HepG2 (cell line): Measurements from ENCODE around the gene KIAA0232. TPM values are rescaled to one million over a fixed set of nuclear protein-coding genes. Genes with fewer than 3 reads are reported as not detected.
A peak's percentile ranks its signal among the peaks of the same experiment; 100 is the strongest.

ENCODE experiments used
- DDIT3 ChIP-seq: sonication (generic); formaldehyde crosslinking; IDR thresholded peaks from 2 replicates; pipeline ENCODE4 v1.4.0; 2020; ENCODE audit warnings: mild to moderate bottlenecking, missing genetic modification reagents
- GPN1 ChIP-seq: sonication (generic); formaldehyde crosslinking; IDR thresholded peaks from 2 replicates; pipeline ENCODE4 v1.5.1; 2020; ENCODE audit warnings: missing genetic modification reagents, borderline replicate concordance
- HDAC2 ChIP-seq: sonication (generic); formaldehyde crosslinking; IDR thresholded peaks from 2 replicates; pipeline ENCODE4 v1.4.0; 2020; ENCODE audit warnings: missing genetic modification reagents
- MBNL3 ChIP-seq: fragments of 250-450 bp; sonication (Bioruptor Pico); conservative IDR thresholded peaks from 2 replicates; pipeline ENCODE4 v1.8.0; 2022; ENCODE audit warnings: mild to moderate bottlenecking, inconsistent platforms
- NPAS2 ChIP-seq: sonication (generic); formaldehyde crosslinking; IDR thresholded peaks from 2 replicates; pipeline ENCODE4 v1.8.0; 2022; ENCODE audit warnings: mild to moderate bottlenecking, missing genetic modification reagents, borderline replicate concordance
- TAF15 ChIP-seq: fragments of 200-400 bp; formaldehyde crosslinking; IDR thresholded peaks from one replicate; pipeline ENCODE4 v1.6.1; 2018; ENCODE audit warnings: mild to moderate bottlenecking, low read depth, low read length; ENCODE audit not compliant: poor library complexity, severe bottlenecking
- ZBTB20 ChIP-seq: sonication (generic); formaldehyde crosslinking; IDR thresholded peaks from 2 replicates; pipeline ENCODE4 v1.8.1; 2023; ENCODE audit warnings: missing genetic modification reagents, low read depth, mild to moderate bottlenecking, borderline replicate concordance
- ZBTB40 ChIP-seq, 2 experiments: fragments of 450-650 bp in 1 of 2; sonication (generic) in 1 of 2; formaldehyde crosslinking in 1 of 2; IDR thresholded peaks; 2 replicates each; pipeline versions ENCODE4 v1.6.1 to v1.8.0; 2016 to 2022; ENCODE audit warnings: antibody characterized with exemption in 1 of 2, mild to moderate bottlenecking in 1 of 2, missing genetic modification reagents in 1 of 2
- ZFP36 ChIP-seq: fragments of 150-350 bp; IDR thresholded peaks from 2 replicates; pipeline ENCODE4 v1.6.1; 2018; ENCODE audit warnings: borderline replicate concordance, low read length, low read depth; ENCODE audit not compliant: partially characterized antibody
- ZNF224 ChIP-seq: sonication (generic); formaldehyde crosslinking; IDR thresholded peaks from 2 replicates; pipeline ENCODE4 v1.5.0; 2020; ENCODE audit warnings: mild to moderate bottlenecking, missing genetic modification reagents
- ZNF276 ChIP-seq: sonication (generic); formaldehyde crosslinking; IDR thresholded peaks from 2 replicates; pipeline ENCODE4 v1.4.0; 2020; ENCODE audit warnings: mild to moderate bottlenecking, low read depth, missing genetic modification reagents
- ZNF30 ChIP-seq: sonication (generic); formaldehyde crosslinking; IDR thresholded peaks from 2 replicates; pipeline ENCODE4 v1.5.0; 2020; ENCODE audit warnings: mild to moderate bottlenecking, missing genetic modification reagents
- ZNF577 ChIP-seq: sonication (generic); formaldehyde crosslinking; IDR thresholded peaks from 2 replicates; pipeline ENCODE4 v1.4.0; 2020; ENCODE audit warnings: mild to moderate bottlenecking, low read depth, missing genetic modification reagents, borderline replicate concordance
- ZNF644 ChIP-seq: IDR thresholded peaks from 2 replicates; pipeline ENCODE4 v1.6.1; 2016; ENCODE audit warnings: low read depth
- ZNF747 ChIP-seq: sonication (generic); formaldehyde crosslinking; IDR thresholded peaks from 2 replicates; pipeline ENCODE4 v1.8.1; 2023; ENCODE audit warnings: missing genetic modification reagents, mild to moderate bottlenecking, borderline replicate concordance
- polyA plus RNA-seq, 8 experiments: library from polyadenylated mRNA; depleted of rRNA in 3 of 8; stranded (reverse) in 7 of 8; unstranded in 1 of 8; fragments of >200 nt; fragmentation: Illumina TruSeq in 4 of 8; extraction: Trizol in 4 of 8; gene quantifications; 2 replicates each; pipeline versions ENCODE4 v1.2.1 to v1.2.3, GENCODE V29; 2011 to 2016; ENCODE audit warnings: low read depth in 4 of 8, missing spikeins in 1 of 8, mixed read lengths in 1 of 8; ENCODE audit not compliant: insufficient read depth in 1 of 8
- total RNA-seq, 5 experiments: library from RNA; depleted of rRNA; stranded (reverse); fragments of >200 nt; fragmentation: Illumina TruSeq; extraction: Trizol; gene quantifications; 2 replicates each; pipeline ENCODE4 v1.2.3, GENCODE V29; 2016; ENCODE audit warnings: low read depth in 1 of 5
- TF ChIP-seq, protein P1 (sequence below): IDR thresholded peaks from 2 replicates; pipeline ENCODE4 v1.6.1; 2016; ENCODE audit warnings: low read depth, borderline replicate concordance

The KIAA0232 gene
- total and polyA plus RNA-seq, 2 of the 13 experiments (the other 11 are each of a cell fraction or from before 2014, with no cell fraction given), result 7.8 to 17.1 TPM

GRCh38 chr4:6917461-6918271, 135.1 kb downstream of the KIAA0232 start (continued):
- TF ChIP-seq ZNF276, result peak; percentile 85
- no peak for TF ChIP-seq MBNL3 (CRISPR knock-in tag)
- no peak for TF ChIP-seq ZBTB40 (IDR thresholded peaks at IDR 0.05)
- peak; percentile 48; the same call in 1 of the 2 replicates for TF ChIP-seq ZBTB40 (CRISPR knock-in tag; IDR thresholded peaks at IDR 0.05)
- TF ChIP-seq ZNF577 (CRISPR knock-in tag), result no peak
- TF ChIP-seq, protein P1, sequence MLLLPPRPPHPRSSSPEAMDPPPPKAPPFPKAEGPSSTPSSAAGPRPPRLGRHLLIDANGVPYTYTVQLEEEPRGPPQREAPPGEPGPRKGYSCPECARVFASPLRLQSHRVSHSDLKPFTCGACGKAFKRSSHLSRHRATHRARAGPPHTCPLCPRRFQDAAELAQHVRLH, result peak; percentile 90
- TF ChIP-seq ZNF224, result no peak
- TF ChIP-seq ZFP36, result no peak
- no peak; the same call in 1 of the 2 replicates for TF ChIP-seq ZNF644 (CRISPR knock-in tag)
- TF ChIP-seq ZNF30 (CRISPR knock-in tag), result no peak
- TF ChIP-seq NPAS2 (CRISPR knock-in tag), result no peak
- no peak for TF ChIP-seq TAF15
- TF ChIP-seq ZBTB20 (CRISPR knock-in tag), result peak; percentile 96; the same call in 1 of the 2 replicates
- peak; percentile 96 for TF ChIP-seq HDAC2 (CRISPR knock-in tag)
- no peak; the same call in 1 of the 2 replicates for TF ChIP-seq ZNF747 (CRISPR knock-in tag)
- no peak for TF ChIP-seq GPN1 (CRISPR knock-in tag)
- TF ChIP-seq DDIT3 (CRISPR knock-in tag), result no peak
